GM23248 (cell line): ENCODE measurements around the gene FREM1.

Experiments
- EZH2 ChIP-seq: fragments of 200-600 bp; sonication (generic); IDR thresholded peaks from 2 replicates; pipeline ENCODE4 v1.6.1; 2018; ENCODE audit warnings: antibody characterized with exemption, mild to moderate bottlenecking; ENCODE audit not compliant: insufficient read depth, poor library complexity, severe bottlenecking
- EZH2phosphoT487 ChIP-seq: fragments of 200-600 bp; sonication (generic); IDR thresholded peaks from 2 replicates; pipeline ENCODE4 v1.6.1; 2018; ENCODE audit warnings: antibody characterized with exemption, moderate library complexity, mild to moderate bottlenecking, low read depth; ENCODE audit not compliant: insufficient read depth

GRCh38 chr9:14912859-14913258, 2.6 kb upstream of the FREM1 start:
- TF ChIP-seq EZH2 (no peak), EZH2phosphoT487 (no peak)
